HEK293T (cell line): ENCODE results near the gene FNDC8.
"Not testable (repeated sequence)": the region's sequence is repeated elsewhere in the genome, so short reads cannot be mapped to it uniquely, and the experiment has no call there.

ENCODE experiments used
- CTCF ChIA-PET: fragments of 350-600 bp; formaldehyde crosslinking; extraction: SDS; loops from one replicate; lab custom pipeline; 2021; ENCODE audit warnings: antibody characterized with exemption, inconsistent platforms; lab: Yijun Ruan, JAX
- POLR2A ChIA-PET: fragments of 350-600 bp; formaldehyde crosslinking; extraction: SDS; loops from one replicate; lab custom pipeline; 2020; ENCODE audit warnings: antibody characterized with exemption, inconsistent platforms; lab: Yijun Ruan, JAX
- DNase-seq: peaks from one replicate; pipeline ENCODE4 v3.0.0; 2012; ENCODE audit warnings: mixed read lengths; ENCODE audit errors: extremely low spot score
- ARNT ChIP-seq: fragments of 450-650 bp; IDR thresholded peaks from 2 replicates; pipeline ENCODE4 v1.6.1; 2017; ENCODE audit warnings: mild to moderate bottlenecking
- BHLHE40 ChIP-seq: fragments of 450-650 bp; IDR thresholded peaks from 2 replicates; pipeline ENCODE4 v1.6.1; 2016; ENCODE audit warnings: mild to moderate bottlenecking, moderate library complexity, borderline replicate concordance
- CTBP1 ChIP-seq: fragments of 450-650 bp; IDR thresholded peaks from 2 replicates; pipeline ENCODE4 v1.6.1; 2016; ENCODE audit warnings: borderline replicate concordance
- ELF4 ChIP-seq: fragments of 450-650 bp; IDR thresholded peaks from 2 replicates; pipeline ENCODE4 v1.6.1; 2017; ENCODE audit warnings: antibody characterized with exemption
- FOXA1 ChIP-seq: fragments of 450-650 bp; IDR thresholded peaks from 2 replicates; pipeline ENCODE4 v1.6.1; 2016; ENCODE audit warnings: mild to moderate bottlenecking
- FOXK2 ChIP-seq: fragments of 450-650 bp; IDR thresholded peaks from 2 replicates; pipeline ENCODE4 v1.6.1; 2016; ENCODE audit warnings: mild to moderate bottlenecking
- FOXM1 ChIP-seq: fragments of 450-650 bp; IDR thresholded peaks from 2 replicates; pipeline ENCODE4 v1.6.1; 2017; ENCODE audit warnings: mild to moderate bottlenecking, borderline replicate concordance
- HDGF ChIP-seq: fragments of 450-650 bp; IDR thresholded peaks from 2 replicates; pipeline ENCODE4 v1.6.1; 2017; ENCODE audit warnings: antibody characterized with exemption, borderline replicate concordance
- L3MBTL2 ChIP-seq: fragments of 450-650 bp; conservative IDR thresholded peaks from 2 replicates; pipeline ENCODE4 v1.6.1; 2016; ENCODE audit warnings: mild to moderate bottlenecking
- LEF1 ChIP-seq: fragments of 450-650 bp; IDR thresholded peaks from 2 replicates; pipeline ENCODE4 v1.6.1; 2017; ENCODE audit warnings: mild to moderate bottlenecking, borderline replicate concordance
- NFRKB ChIP-seq: fragments of 450-650 bp; IDR thresholded peaks from 2 replicates; pipeline ENCODE4 v1.6.1; 2016; ENCODE audit warnings: mild to moderate bottlenecking, moderate library complexity
- PKNOX1 ChIP-seq: fragments of 450-650 bp; IDR thresholded peaks from 2 replicates; pipeline ENCODE4 v1.6.1; 2016
- SP1 ChIP-seq: fragments of 450-650 bp; IDR thresholded peaks from 2 replicates; pipeline ENCODE4 v1.6.1; 2017
- SUZ12 ChIP-seq: fragments of 450-650 bp; IDR thresholded peaks from 2 replicates; pipeline ENCODE4 v1.6.1; 2016; ENCODE audit warnings: mild to moderate bottlenecking
- TARDBP ChIP-seq: fragments of 450-650 bp; IDR thresholded peaks from 2 replicates; pipeline ENCODE4 v1.6.1; 2016
- ZNF384 ChIP-seq: fragments of 450-650 bp; IDR thresholded peaks from 2 replicates; pipeline ENCODE4 v1.6.1; 2016

FNDC8 gene

DNA sequence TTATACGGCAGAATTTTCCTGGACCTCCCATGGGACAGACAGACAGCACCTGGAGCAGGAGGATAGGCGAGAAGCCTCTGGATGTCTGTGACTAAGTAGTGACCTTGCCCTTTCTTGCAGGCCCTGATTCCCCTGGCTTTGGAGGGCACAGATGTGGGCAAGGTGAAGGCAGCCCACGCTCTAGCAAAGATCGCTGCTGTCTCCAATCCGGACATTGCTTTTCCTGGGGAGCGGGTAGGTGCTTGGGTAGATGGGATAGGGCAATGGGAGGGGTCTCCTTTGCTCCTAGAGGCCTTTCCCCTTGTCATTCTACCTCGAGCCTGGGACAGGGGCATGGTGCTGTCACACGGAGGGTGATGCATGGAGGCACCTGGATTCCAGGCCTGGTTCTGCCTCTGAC is 55.5 kb downstream of the FNDC8 start:
- ChIA-PET CTCF (no interaction called here), POLR2A (no interaction called here)
- DNase-seq = no peak
- TF ChIP-seq ZNF384 (no peak), FOXK2 (no peak), SP1 (no peak), FOXA1 (no peak), CTBP1 (no peak), TARDBP (no peak), LEF1 (no peak), L3MBTL2 (no peak), ELF4 (no peak), NFRKB (no peak), SUZ12 (no peak), ARNT (no peak), FOXM1 (no peak), BHLHE40 (no peak), PKNOX1 (no peak), HDGF (no peak)

GRCh38 chr17:35179379-35179778 is 58.0 kb downstream of the FNDC8 start:
- POLR2A ChIA-PET, DNase-seq, CTCF ChIA-PET: not testable (repeated sequence)
